Astrocyte (in vitro differentiated cells and primary cell): ENCODE results near the gene SRGAP2B. TPM values are rescaled to one million over a fixed set of nuclear protein-coding genes. Genes with fewer than 3 reads are reported as not detected.
"Not testable (repeated sequence)": the region's sequence is repeated elsewhere in the genome, so short reads cannot be mapped to it uniquely, and the experiment has no call there.

ENCODE experiments used
- DNase-seq: peaks from one replicate; pipeline ENCODE4 v3.0.0-alpha.2; 2010; ENCODE audit warnings: low read depth
- FAIRE-seq: peaks from 2 replicates; lab custom pipeline; 2011; peaks lifted over from hg19 to GRCh38; lab: Jason Lieb, UNC
- H2AFZ ChIP-seq: 2 replicates; pipeline ENCODE4 v1.6.0; 2012; ENCODE audit warnings: low read depth, low read length, inconsistent platforms
- H3K27ac ChIP-seq: 2 replicates; pipeline ENCODE4 v1.5.1; 2011; ENCODE audit warnings: low read depth, low read length, inconsistent platforms
- H3K27me3 ChIP-seq: 2 replicates; pipeline ENCODE4 v1.6.0; 2011; ENCODE audit warnings: low read length, inconsistent platforms; ENCODE audit not compliant: insufficient read depth
- H3K36me3 ChIP-seq: 2 replicates; pipeline ENCODE4 v1.5.1; 2011; ENCODE audit warnings: low read length, inconsistent platforms; ENCODE audit not compliant: insufficient read depth
- H3K4me1 ChIP-seq: 2 replicates; pipeline ENCODE4 v1.5.1; 2011; ENCODE audit warnings: low read length, inconsistent platforms; ENCODE audit not compliant: insufficient read depth
- H3K4me2 ChIP-seq: 2 replicates; pipeline ENCODE4 v1.6.0; 2012; ENCODE audit warnings: low read length, inconsistent platforms
- H3K4me3 ChIP-seq: 2 replicates; pipeline ENCODE4 v1.5.1; 2011; ENCODE audit warnings: low read depth, mild to moderate bottlenecking, low read length, inconsistent platforms; ENCODE audit not compliant: insufficient read depth
- H3K79me2 ChIP-seq: 2 replicates; pipeline ENCODE4 v1.6.0; 2012; ENCODE audit warnings: mild to moderate bottlenecking, low read length, inconsistent platforms; ENCODE audit not compliant: insufficient read depth
- H3K9ac ChIP-seq: 2 replicates; pipeline ENCODE4 v1.6.0; 2012; ENCODE audit warnings: mild to moderate bottlenecking, low read length, inconsistent platforms
- H3K9me3 ChIP-seq: 2 replicates; pipeline ENCODE4 v1.5.1; 2012; ENCODE audit warnings: low read depth, mild to moderate bottlenecking, low read length, inconsistent platforms; ENCODE audit not compliant: insufficient read depth
- H4K20me1 ChIP-seq: 2 replicates; pipeline ENCODE4 v1.6.0; 2012; ENCODE audit warnings: low read length, inconsistent platforms; ENCODE audit not compliant: insufficient read depth
- H3K27ac Mint-ChIP-seq: one replicate; pipeline ENCODE4 v1.8.0; 2021; ENCODE audit warnings: mild to moderate bottlenecking, mixed read lengths; ENCODE audit not compliant: unreplicated experiment
- H3K27me3 Mint-ChIP-seq: one replicate; pipeline ENCODE4 v1.8.0; 2021; ENCODE audit warnings: low read depth, mixed read lengths; ENCODE audit not compliant: unreplicated experiment
- H3K36me3 Mint-ChIP-seq: one replicate; pipeline ENCODE4 v1.8.0; 2021; ENCODE audit warnings: low read depth, mixed read lengths; ENCODE audit not compliant: unreplicated experiment
- H3K4me1 Mint-ChIP-seq: one replicate; pipeline ENCODE4 v1.8.0; 2021; ENCODE audit warnings: low read depth, mixed read lengths; ENCODE audit not compliant: unreplicated experiment
- H3K4me3 Mint-ChIP-seq: one replicate; pipeline ENCODE4 v1.8.0; 2021; ENCODE audit warnings: mild to moderate bottlenecking, moderate library complexity, mixed read lengths; ENCODE audit not compliant: unreplicated experiment
- H3K9me3 Mint-ChIP-seq: one replicate; pipeline ENCODE4 v1.8.0; 2021; ENCODE audit warnings: mild to moderate bottlenecking, mixed read lengths; ENCODE audit not compliant: unreplicated experiment
- total RNA-seq: library from RNA; stranded (reverse); gene quantifications from 2 replicates; pipeline ENCODE4 v1.2.1, GENCODE V29; 2021

Gene SRGAP2B
- total RNA-seq, 1 donor from 2014 or later, result 72.3 TPM

DNA sequence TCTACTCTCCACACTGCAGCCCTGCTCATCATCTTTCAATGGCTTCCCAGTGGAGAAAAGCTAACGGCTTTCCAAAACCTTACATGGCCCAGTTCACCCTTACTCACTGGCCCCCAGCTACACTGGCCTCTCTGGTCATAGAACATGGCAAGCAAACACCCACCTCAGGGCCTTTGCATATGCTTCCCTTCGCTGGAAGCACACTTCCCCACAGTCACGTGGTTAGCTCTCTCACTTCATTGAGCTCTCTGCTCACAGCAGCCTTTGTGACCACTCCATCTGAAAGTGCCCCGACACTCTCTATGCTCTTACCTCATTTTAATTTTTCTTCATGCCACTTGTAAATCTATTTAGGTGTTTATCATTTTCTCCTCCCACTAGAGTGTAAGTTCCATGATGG is 83.3 kb downstream of the SRGAP2B start:
- H3K4me3 Mint-ChIP-seq, H2AFZ ChIP-seq, H3K4me1 Mint-ChIP-seq, H3K4me3 ChIP-seq, FAIRE-seq, DNase-seq, H3K27ac ChIP-seq, H3K9me3 ChIP-seq, H3K9ac ChIP-seq, H3K27me3 ChIP-seq, H3K27me3 Mint-ChIP-seq, H3K36me3 ChIP-seq, H3K79me2 ChIP-seq, H3K4me2 ChIP-seq, H3K9me3 Mint-ChIP-seq, H3K27ac Mint-ChIP-seq, H4K20me1 ChIP-seq, H3K36me3 Mint-ChIP-seq, H3K4me1 ChIP-seq: not testable (repeated sequence)

DNA sequence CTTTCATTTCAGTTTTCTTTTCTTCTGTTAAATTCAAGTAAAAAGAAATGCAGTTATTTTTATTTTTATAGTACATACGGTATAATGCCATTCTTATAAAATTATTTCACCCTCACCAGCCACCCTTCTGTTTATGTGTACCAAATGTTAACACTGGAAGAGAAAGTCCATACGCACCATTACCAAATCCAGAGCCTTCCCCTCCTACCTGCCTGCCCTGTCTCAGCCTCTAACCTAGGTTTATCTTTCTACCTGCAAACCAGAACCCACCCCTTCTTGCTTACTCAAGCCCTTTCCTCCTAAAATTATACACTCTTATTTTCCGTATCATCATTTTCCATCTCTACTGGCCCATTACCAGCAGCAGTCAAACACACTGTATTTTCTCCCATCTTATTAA is 84.5 kb downstream of the SRGAP2B start:
- not testable (repeated sequence) for H3K36me3 Mint-ChIP-seq, H3K27ac ChIP-seq, H3K27ac Mint-ChIP-seq, H3K79me2 ChIP-seq, DNase-seq, H3K4me1 ChIP-seq, H3K4me3 Mint-ChIP-seq, H4K20me1 ChIP-seq, H3K4me3 ChIP-seq, H3K9ac ChIP-seq, H2AFZ ChIP-seq, H3K9me3 Mint-ChIP-seq, H3K27me3 ChIP-seq, FAIRE-seq, H3K9me3 ChIP-seq, H3K27me3 Mint-ChIP-seq, H3K4me2 ChIP-seq, H3K4me1 Mint-ChIP-seq, H3K36me3 ChIP-seq

- H3K79me2 ChIP-seq, H3K27ac ChIP-seq, H2AFZ ChIP-seq, H3K27me3 ChIP-seq, DNase-seq, H3K4me1 ChIP-seq, H3K9me3 Mint-ChIP-seq, H3K9ac ChIP-seq, H3K4me3 ChIP-seq, H3K9me3 ChIP-seq, H3K36me3 ChIP-seq, H3K36me3 Mint-ChIP-seq, H4K20me1 ChIP-seq, H3K27ac Mint-ChIP-seq, H3K4me3 Mint-ChIP-seq, H3K27me3 Mint-ChIP-seq, H3K4me2 ChIP-seq, H3K4me1 Mint-ChIP-seq: not testable (repeated sequence)
- peak; percentile 49 for FAIRE-seq
These were observed 85.2 kb downstream of the SRGAP2B start for GRCh38 chr1:145009928-145010327.

DNA sequence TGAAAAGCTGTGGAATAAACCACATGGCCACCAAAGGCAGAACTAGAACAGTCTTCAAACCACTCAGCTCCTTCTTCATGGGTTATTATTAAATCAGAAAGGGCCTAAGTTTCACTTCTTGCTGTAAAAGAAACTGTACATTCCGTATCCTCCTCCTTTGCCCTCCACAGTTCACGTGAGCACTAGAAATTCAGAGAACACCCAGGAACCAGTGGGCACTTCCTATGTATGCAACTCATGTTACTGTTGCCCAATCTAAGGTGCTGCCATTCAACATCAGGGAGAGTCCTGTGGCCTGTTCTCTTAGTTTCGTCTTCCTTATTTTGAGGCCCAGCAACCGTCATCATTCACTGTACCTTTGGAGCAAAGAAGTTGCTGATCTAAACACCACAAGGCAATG is 86.7 kb downstream of the SRGAP2B start:
- FAIRE-seq, H3K4me3 ChIP-seq, H3K27ac ChIP-seq, DNase-seq, H4K20me1 ChIP-seq, H3K79me2 ChIP-seq, H3K36me3 Mint-ChIP-seq, H2AFZ ChIP-seq, H3K4me1 ChIP-seq, H3K4me3 Mint-ChIP-seq, H3K4me2 ChIP-seq, H3K9ac ChIP-seq, H3K27me3 Mint-ChIP-seq, H3K36me3 ChIP-seq, H3K9me3 Mint-ChIP-seq, H3K4me1 Mint-ChIP-seq, H3K9me3 ChIP-seq, H3K27me3 ChIP-seq, H3K27ac Mint-ChIP-seq: not testable (repeated sequence)

- not testable (repeated sequence) for H3K4me1 Mint-ChIP-seq, H3K4me1 ChIP-seq, H3K27ac Mint-ChIP-seq
These were observed 90.0 kb downstream of the SRGAP2B start for GRCh38 chr1:145005142-145005541.

GRCh38 chr1:145001381-145001780 is 93.7 kb downstream of the SRGAP2B start:
- not testable (repeated sequence) for H3K36me3 Mint-ChIP-seq, H3K27ac ChIP-seq, H3K27ac Mint-ChIP-seq, H3K27me3 Mint-ChIP-seq, H2AFZ ChIP-seq, FAIRE-seq, H3K4me1 Mint-ChIP-seq, H3K79me2 ChIP-seq, H3K4me3 Mint-ChIP-seq, H3K9ac ChIP-seq, H3K4me3 ChIP-seq, DNase-seq, H3K9me3 ChIP-seq, H3K36me3 ChIP-seq, H3K27me3 ChIP-seq, H3K9me3 Mint-ChIP-seq, H4K20me1 ChIP-seq, H3K4me2 ChIP-seq, H3K4me1 ChIP-seq

More at GRCh38 chr1:145005142-145005541, 90.0 kb downstream of the SRGAP2B start:
- H3K36me3 ChIP-seq, H3K4me3 ChIP-seq, FAIRE-seq, H3K9me3 ChIP-seq, H3K79me2 ChIP-seq, H3K36me3 Mint-ChIP-seq, H3K27me3 Mint-ChIP-seq, H3K9ac ChIP-seq, H3K4me2 ChIP-seq, H3K27me3 ChIP-seq, DNase-seq, H2AFZ ChIP-seq, H4K20me1 ChIP-seq, H3K9me3 Mint-ChIP-seq, H3K27ac ChIP-seq, H3K4me3 Mint-ChIP-seq: not testable (repeated sequence)
